ENCODE measurements around the gene PRC1. TPM values are rescaled to one million over a fixed set of nuclear protein-coding genes. Genes with fewer than 3 reads are reported as not detected.

PRC1 gene
- total RNA-seq, 2 experiments from 2014 or later, result 24.4 to 26.7 TPM

GRCh38 chr15:90931828-90932659, 62.3 kb downstream of the PRC1 start, which contains the start of gene HDDC3:
Gene HDDC3 (minus strand): TSS chr15:90932549. CDS start chr15:90932540, 9 bp downstream.
- H3K27ac ChIP-seq (ENCODE audit: low read depth in 1 of 2, low read length in 2 of 2), result peak within 1 kb of the TSS; percentile 81 to 92
- ATAC-seq (ENCODE audit: poor library complexity) (peak; percentile 63), DNase-seq (peak; percentile 82 to 94 (median 88))
- no peaks in the 10 kb centered on the region for H3K9me3 ChIP-seq (ENCODE audit: control insufficient read depth in 1 of 2, insufficient read depth in 1 of 2, low read length in 2 of 2)
- peak within 1 kb of the TSS; percentile 95 for H3K4me3 ChIP-seq (ENCODE audit: low read length)
- H3K4me1 Mint-ChIP-seq (ENCODE audit: low read depth), result peaks cover 49% of the 10 kb centered on the region
- H3K27ac Mint-ChIP-seq, result peak within 1 kb of the TSS; percentile 96
- no peaks in the 10 kb centered on the region for H3K27me3 ChIP-seq (ENCODE audit: control insufficient read depth in 1 of 2, insufficient read depth in 2 of 2, low read length in 2 of 2)
- H3K9me3 Mint-ChIP-seq, result no peaks in the 10 kb centered on the region
- intact Hi-C loops (cut with DNase I, micrococcal nuclease), result loop anchor here (2.0 to 10.0 kb wide), 7 partner anchors 60 to 1037 kb away; partner anchors contain the start of genes AP3S2 (in 2 of the 2), BLM (in 1 of the 2), GDPGP1 (in 1 of the 2) and PRC1 (in 1 of the 2)
- H3K4me1 ChIP-seq (ENCODE audit: insufficient read depth, low read length), result peaks cover 76% of the 10 kb centered on the region
- peak within 1 kb of the TSS; percentile 98 for H3K4me3 Mint-ChIP-seq
- H3K36me3 Mint-ChIP-seq (ENCODE audit: low read depth), result peaks cover 22% of the 10 kb centered on the region
- POLR2A ChIA-PET, result interaction anchor here (0.6 to 8.1 kb wide), 25 partner anchors 11 to 1950 kb away, joined by 3 to 232 read pairs (median 4); partner anchors contain the start of genes AP3S2, BLM, CIB1 and FURIN
- CTCF ChIA-PET, result interaction anchor here (0.5 to 5.1 kb wide), 25 partner anchors 10 to 698 kb away, joined by 3 to 88 read pairs (median 5); partner anchors contain the start of genes BLM, CIB1, CRTC3 and GDPGP1
- H3K36me3 ChIP-seq (ENCODE audit: insufficient read depth, low read length), result peaks cover 9% of the 10 kb centered on the region
- H3K27me3 Mint-ChIP-seq, result no peaks in the 10 kb centered on the region
- peak; percentile 94 for TF ChIP-seq CTCF (IDR thresholded peaks at IDR 0.05)

GRCh38 chr15:90931575-90931827, 62.8 kb downstream of the PRC1 start:
- H3K9me3 ChIP-seq (ENCODE audit: control insufficient read depth in 1 of 2, insufficient read depth in 1 of 2, low read length in 2 of 2), result no peaks in the 10 kb centered on the region
- Mint-ChIP-seq H3K27ac (peak overlapping the region; percentile 96), H3K27me3 (no peaks in the 10 kb centered on the region), H3K4me3 (peak overlapping the region; percentile 98), H3K36me3 (ENCODE audit: low read depth) (peaks cover 17% of the 10 kb centered on the region), H3K4me1 (ENCODE audit: low read depth) (peaks cover 44% of the 10 kb centered on the region), H3K9me3 (no peaks in the 10 kb centered on the region)
- peaks cover 71% of the 10 kb centered on the region for H3K4me1 ChIP-seq (ENCODE audit: insufficient read depth, low read length)
- peaks cover 4% of the 10 kb centered on the region for H3K36me3 ChIP-seq (ENCODE audit: insufficient read depth, low read length)
- CTCF ChIA-PET, result interaction anchor here (0.9 to 5.1 kb wide), 20 partner anchors 9 to 401 kb away, joined by 3 to 88 read pairs (median 6); partner anchors contain the start of genes BLM, CRTC3, MAN2A2 and RCCD1
- POLR2A ChIA-PET, result interaction anchor here (0.9 to 8.1 kb wide), 22 partner anchors 25 to 1951 kb away, joined by 3 to 232 read pairs (median 4); partner anchors contain the start of genes AP3S2, BLM, CIB1 and FURIN
- intact Hi-C loops (cut with DNase I, micrococcal nuclease), result loop anchor here (2.0 to 10.0 kb wide), 7 partner anchors 59 to 1037 kb away; partner anchors contain the start of genes AP3S2 (in 2 of the 2), BLM (in 1 of the 2), GDPGP1 (in 1 of the 2) and PRC1 (in 1 of the 2)
- H3K27me3 ChIP-seq (ENCODE audit: control insufficient read depth in 1 of 2, insufficient read depth in 2 of 2, low read length in 2 of 2), result no peaks in the 10 kb centered on the region
- peak overlapping the region; percentile 81 to 92 for H3K27ac ChIP-seq (ENCODE audit: low read depth in 1 of 2, low read length in 2 of 2)
- TF ChIP-seq CTCF (IDR thresholded peaks at IDR 0.05), result peak; percentile 41
- peak overlapping the region; percentile 95 for H3K4me3 ChIP-seq (ENCODE audit: low read length)
- no peak for ATAC-seq (ENCODE audit: poor library complexity)
- DNase-seq, result no peak

GRCh38 chr15:90930861-90931574, 63.3 kb downstream of the PRC1 start:
- intact Hi-C loops (cut with DNase I, micrococcal nuclease), result loop anchor here (2.0 to 10.0 kb wide), 7 partner anchors 59 to 1036 kb away; partner anchors contain the start of genes AP3S2 (in 2 of the 2), BLM (in 1 of the 2), GDPGP1 (in 1 of the 2) and PRC1 (in 1 of the 2)
- Histone ChIP-seq H3K4me1 (ENCODE audit: insufficient read depth, low read length) (peaks cover 66% of the 10 kb centered on the region), H3K27ac (ENCODE audit: low read depth in 1 of 2, low read length in 2 of 2) (peak overlapping the region; percentile 85 to 93), H3K9me3 (ENCODE audit: control insufficient read depth in 1 of 2, insufficient read depth in 1 of 2, low read length in 2 of 2) (no peaks in the 10 kb centered on the region), H3K4me3 (ENCODE audit: low read length) (peak overlapping the region; percentile 59), H3K36me3 (ENCODE audit: insufficient read depth, low read length) (no peaks in the 10 kb centered on the region), H3K27me3 (ENCODE audit: control insufficient read depth in 1 of 2, insufficient read depth in 2 of 2, low read length in 2 of 2) (no peaks in the 10 kb centered on the region)
- no peak for TF ChIP-seq CTCF (IDR thresholded peaks at IDR 0.05)
- DNase-seq (peak in 1 of 14 experiments; percentile 7), ATAC-seq (ENCODE audit: poor library complexity) (no peak)
- Mint-ChIP-seq H3K9me3 (no peaks in the 10 kb centered on the region), H3K4me3 (peak overlapping the region; percentile 98), H3K36me3 (ENCODE audit: low read depth) (peaks cover 13% of the 10 kb centered on the region), H3K27me3 (no peaks in the 10 kb centered on the region), H3K4me1 (ENCODE audit: low read depth) (peaks cover 39% of the 10 kb centered on the region), H3K27ac (peak overlapping the region; percentile 96)
- CTCF ChIA-PET, result interaction anchor here (1.0 to 5.1 kb wide), 20 partner anchors 9 to 401 kb away, joined by 3 to 88 read pairs (median 5); partner anchors contain the start of genes BLM, CRTC3, MAN2A2 and RCCD1
- POLR2A ChIA-PET, result interaction anchor here (0.9 to 8.1 kb wide), 15 partner anchors 25 to 1951 kb away, joined by 3 to 232 read pairs (median 4); partner anchors contain the start of genes AP3S2, BLM, CIB1 and FURIN

Measured in CD4-positive, alpha-beta T cell (primary cell).